A673 (cell line): ENCODE measurements around the gene HTR1B. TPM values are rescaled to one million over a fixed set of nuclear protein-coding genes. Genes with fewer than 3 reads are reported as not detected.

Source experiments
- BruUV-seq: library from RNA; stranded (reverse); fragments of 400-500 nt; replicated peaks from 2 replicates; lab custom pipeline; 2021; lab: Mats Ljungman, UMichigan
- CTCF ChIA-PET: fragments of 300-600 bp; sonication (Branson Sonifier 250); formaldehyde crosslinking; loops from one replicate; lab custom pipeline; 2022; ENCODE audit warnings: antibody characterized with exemption; lab: Charles Lee
- POLR2A ChIA-PET: fragments of 300-600 bp; sonication (Branson Sonifier 250); formaldehyde crosslinking; loops from one replicate; lab custom pipeline; 2022; ENCODE audit warnings: antibody characterized with exemption; ENCODE audit not compliant: low non-redundant PET; lab: Charles Lee
- DNase-seq: peaks from one replicate; pipeline ENCODE4 v3.0.0-alpha.2; 2015; ENCODE audit warnings: low spot score
- H3K27ac ChIP-seq: fragments of 200-600 bp; sonication (generic); 2 replicates; pipeline ENCODE4 v1.5.1; 2016; ENCODE audit warnings: mixed run types, low read depth, mild to moderate bottlenecking, mixed read lengths, antibody characterized with exemption, low read length; ENCODE audit not compliant: poor library complexity, severe bottlenecking
- H3K27me3 ChIP-seq: fragments of 200-600 bp; sonication (generic); replicated peaks from 2 replicates; pipeline ENCODE4 v1.6.1; 2017; ENCODE audit warnings: mixed run types, low read depth, mild to moderate bottlenecking, mixed read lengths, antibody characterized with exemption, low read length; ENCODE audit not compliant: insufficient read depth, poor library complexity
- H3K36me3 ChIP-seq: fragments of 200-600 bp; sonication (generic); 2 replicates; pipeline ENCODE4 v1.6.1; 2016; ENCODE audit warnings: mixed run types, mild to moderate bottlenecking, mixed read lengths, antibody characterized with exemption, low read length; ENCODE audit not compliant: insufficient read depth, poor library complexity, severe bottlenecking
- H3K4me1 ChIP-seq: fragments of 200-600 bp; sonication (generic); 2 replicates; pipeline ENCODE4 v1.6.1; 2017; ENCODE audit warnings: mixed run types, mild to moderate bottlenecking, mixed read lengths, antibody characterized with exemption, low read length; ENCODE audit not compliant: insufficient read depth, poor library complexity, severe bottlenecking
- H3K4me3 ChIP-seq: fragments of 200-600 bp; sonication (generic); 2 replicates; pipeline ENCODE4 v1.5.1; 2016; ENCODE audit warnings: low read depth, mixed run types, mild to moderate bottlenecking, mixed read lengths, low read length; ENCODE audit not compliant: poor library complexity, severe bottlenecking
- H3K9me3 ChIP-seq: fragments of 200-600 bp; sonication (generic); 2 replicates; pipeline ENCODE4 v1.6.1; 2016; ENCODE audit warnings: mixed run types, low read depth, mild to moderate bottlenecking, mixed read lengths, antibody characterized with exemption, low read length; ENCODE audit not compliant: poor library complexity, severe bottlenecking
- EZH2 ChIP-seq: fragments of 200-600 bp; sonication (generic); IDR thresholded peaks from 2 replicates; pipeline ENCODE4 v1.6.1; 2017; ENCODE audit warnings: borderline replicate concordance, low read depth, mild to moderate bottlenecking, mixed read lengths, antibody characterized with exemption, low read length; ENCODE audit not compliant: poor library complexity, severe bottlenecking
- intact Hi-C: fragments of 100-400 bp; cut with micrococcal nuclease; formaldehyde crosslinking; loops from one replicate; pipeline ENCODE4 v1.10.0; 2022; ENCODE audit not compliant: unreplicated experiment
- total RNA-seq: library from RNA; stranded (reverse); gene quantifications from 2 replicates; pipeline ENCODE4 v1.2.3, GENCODE V29; 2021
- TF ChIP-seq, protein P1 (sequence below): fragments of 300-800, 200-600 bp; sonication (generic); conservative IDR thresholded peaks from 2 replicates; pipeline ENCODE4 v1.5.1; 2017; ENCODE audit warnings: low read depth, mild to moderate bottlenecking, antibody characterized with exemption, low read length, moderate library complexity, mixed read lengths

Gene HTR1B
- total RNA-seq, 1 experiment from 2014 or later: not detected

DNA sequence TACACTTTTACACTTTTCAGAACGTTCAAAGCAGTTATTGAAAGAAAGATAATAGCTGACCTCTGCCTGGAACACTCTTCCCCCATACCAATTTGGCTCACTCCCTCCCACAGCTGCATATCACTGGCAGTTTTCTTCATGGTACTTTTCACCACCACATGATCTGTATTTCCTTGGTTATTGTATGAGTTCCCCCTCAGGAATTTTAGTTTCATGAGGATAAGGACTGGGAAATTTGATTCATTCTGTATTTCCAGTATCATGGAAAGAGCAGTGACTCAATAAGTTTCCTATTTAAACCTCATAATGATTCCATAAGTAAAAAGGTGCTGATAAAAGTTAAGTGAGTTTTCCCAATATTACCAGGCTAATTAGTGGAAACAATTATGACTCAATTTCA lies 16.0 kb downstream of the HTR1B start:
- Histone ChIP-seq H3K4me1 (no peaks in the 10 kb centered on the region), H3K27ac (no peak overlapping the region), H3K4me3 (no peak overlapping the region), H3K27me3 (no peaks in the 10 kb centered on the region), H3K36me3 (no peaks in the 10 kb centered on the region), H3K9me3 (no peaks in the 10 kb centered on the region)
- POLR2A ChIA-PET: no interaction called here
- no TSS peak for BruUV-seq
- intact Hi-C loops: no loop called here
- CTCF ChIA-PET: no interaction called here
- TF ChIP-seq, protein P1, sequence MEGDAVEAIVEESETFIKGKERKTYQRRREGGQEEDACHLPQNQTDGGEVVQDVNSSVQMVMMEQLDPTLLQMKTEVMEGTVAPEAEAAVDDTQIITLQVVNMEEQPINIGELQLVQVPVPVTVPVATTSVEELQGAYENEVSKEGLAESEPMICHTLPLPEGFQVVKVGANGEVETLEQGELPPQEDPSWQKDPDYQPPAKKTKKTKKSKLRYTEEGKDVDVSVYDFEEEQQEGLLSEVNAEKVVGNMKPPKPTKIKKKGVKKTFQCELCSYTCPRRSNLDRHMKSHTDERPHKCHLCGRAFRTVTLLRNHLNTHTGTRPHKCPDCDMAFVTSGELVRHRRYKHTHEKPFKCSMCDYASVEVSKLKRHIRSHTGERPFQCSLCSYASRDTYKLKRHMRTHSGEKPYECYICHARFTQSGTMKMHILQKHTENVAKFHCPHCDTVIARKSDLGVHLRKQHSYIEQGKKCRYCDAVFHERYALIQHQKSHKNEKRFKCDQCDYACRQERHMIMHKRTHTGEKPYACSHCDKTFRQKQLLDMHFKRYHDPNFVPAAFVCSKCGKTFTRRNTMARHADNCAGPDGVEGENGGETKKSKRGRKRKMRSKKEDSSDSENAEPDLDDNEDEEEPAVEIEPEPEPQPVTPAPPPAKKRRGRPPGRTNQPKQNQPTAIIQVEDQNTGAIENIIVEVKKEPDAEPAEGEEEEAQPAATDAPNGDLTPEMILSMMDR: no peak
- TF ChIP-seq EZH2: no peak
- DNase-seq: no peak

DNA sequence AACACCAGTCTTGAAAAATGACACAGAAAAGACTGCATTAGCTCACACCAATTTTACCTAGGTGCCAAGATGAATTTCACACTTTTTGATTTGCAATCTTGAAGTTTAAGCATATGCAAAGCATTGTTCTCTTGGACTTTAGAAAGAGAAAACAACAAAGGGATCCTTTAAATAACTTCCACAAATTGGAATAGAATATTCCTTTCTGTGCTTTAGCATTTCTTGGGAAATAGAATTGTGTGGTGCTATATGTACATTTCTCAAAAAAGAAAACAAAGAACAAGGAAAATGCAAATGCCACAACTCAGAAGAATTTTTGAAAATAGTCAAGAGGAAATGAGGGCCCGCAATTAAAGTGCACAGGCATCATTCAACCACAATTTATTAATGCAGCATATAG lies 17.0 kb downstream of the HTR1B start:
- intact Hi-C loops: no loop called here
- ChIA-PET CTCF (no interaction called here), POLR2A (no interaction called here)
- no peak for DNase-seq
- Histone ChIP-seq H3K27ac (no peak overlapping the region), H3K4me3 (no peak overlapping the region), H3K27me3 (no peaks in the 10 kb centered on the region), H3K36me3 (no peaks in the 10 kb centered on the region), H3K4me1 (no peaks in the 10 kb centered on the region), H3K9me3 (no peaks in the 10 kb centered on the region)
- no TSS peak for BruUV-seq
- TF ChIP-seq, protein P1: no peak
- no peak for TF ChIP-seq EZH2

DNA sequence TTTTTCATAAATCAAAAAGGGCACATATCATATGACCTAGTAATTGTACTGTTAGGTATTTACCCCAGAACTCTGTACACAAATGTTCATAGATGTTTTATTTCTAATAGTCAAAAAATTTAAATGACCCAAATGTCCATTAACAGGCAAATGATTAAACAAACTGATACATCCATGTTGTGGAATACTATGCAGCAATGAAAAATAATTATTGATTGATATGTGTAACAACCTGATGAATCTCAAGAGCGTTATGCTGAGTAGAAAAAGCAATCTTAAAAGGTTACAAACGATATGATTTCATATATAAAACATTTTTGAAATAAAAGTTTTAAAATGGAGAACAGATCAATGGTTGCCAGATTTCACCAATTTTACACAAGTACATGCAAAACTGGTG lies 18.1 kb downstream of the HTR1B start:
- Histone ChIP-seq H3K36me3 (no peaks in the 10 kb centered on the region), H3K9me3 (no peaks in the 10 kb centered on the region), H3K4me1 (no peaks in the 10 kb centered on the region), H3K27ac (no peak overlapping the region), H3K27me3 (no peaks in the 10 kb centered on the region), H3K4me3 (no peak overlapping the region)
- ChIA-PET POLR2A (no interaction called here), CTCF (no interaction called here)
- intact Hi-C loops: no loop called here
- TF ChIP-seq, protein P1: no peak
- no peak for TF ChIP-seq EZH2
- DNase-seq: no peak
- no TSS peak for BruUV-seq
